IMR-90 (cell line): ENCODE results near the gene LMOD2. TPM values are rescaled to one million over a fixed set of nuclear protein-coding genes. Genes with fewer than 3 reads are reported as not detected.

Source experiments
- ATAC-seq: fragments of 200-7000 bp; cut with Tn5 transposase; 2 replicates; pipeline ENCODE4 v1.9.1; 2020; ENCODE audit warnings: low read depth, mild to moderate bottlenecking, moderate library complexity
- BruUV-seq: library from RNA; stranded (reverse); fragments of 400-500 nt; replicated peaks from 2 replicates; lab custom pipeline; 2021; lab: Mats Ljungman, UMichigan
- CTCF ChIA-PET: fragments of 300-600 bp; formaldehyde crosslinking; extraction: SDS; loops from one replicate; lab custom pipeline; 2021; ENCODE audit warnings: antibody characterized with exemption; lab: Yijun Ruan, JAX
- POLR2A ChIA-PET: fragments of 300-600 bp; sonication (Branson Sonifier 250); formaldehyde crosslinking; loops from one replicate; lab custom pipeline; 2022; ENCODE audit warnings: antibody characterized with exemption; ENCODE audit not compliant: unreplicated experiment; lab: Charles Lee
- DNase-seq: peaks from one replicate; pipeline ENCODE4 v3.0.0; 2013
- H2AFZ ChIP-seq: replicated peaks from 2 replicates; pipeline ENCODE3; 2013; ENCODE audit warnings: low read length, mild to moderate bottlenecking; ENCODE audit not compliant: poor library complexity
- H2AK5ac ChIP-seq: 2 replicates; pipeline ENCODE4 v1.6.1; 2013; ENCODE audit warnings: low read depth, low read length, inconsistent platforms
- H2AK9ac ChIP-seq: replicated peaks from 2 replicates; pipeline ENCODE3; 2013; ENCODE audit warnings: mild to moderate bottlenecking, low read depth, low read length, moderate library complexity; ENCODE audit not compliant: poor library complexity
- H2BK120ac ChIP-seq: 2 replicates; pipeline ENCODE4 v1.6.1; 2013; ENCODE audit warnings: low read depth, low read length, inconsistent platforms
- H2BK15ac ChIP-seq: 3 replicates; pipeline ENCODE4 v1.6.1; 2013; ENCODE audit warnings: low read depth, low read length, inconsistent platforms
- H2BK20ac ChIP-seq: 2 replicates; pipeline ENCODE4 v1.6.1; 2013; ENCODE audit warnings: low read depth, mild to moderate bottlenecking, inconsistent platforms, low read length, moderate library complexity
- H2BK5ac ChIP-seq: 2 replicates; pipeline ENCODE4 v1.6.1; 2013; ENCODE audit warnings: mild to moderate bottlenecking, low read depth, low read length, inconsistent platforms; ENCODE audit not compliant: poor library complexity, severe bottlenecking
- H3K14ac ChIP-seq: replicated peaks from 2 replicates; pipeline ENCODE4 v1.6.1; 2013; ENCODE audit warnings: low read depth, low read length, inconsistent platforms
- H3K18ac ChIP-seq: 2 replicates; pipeline ENCODE4 v1.6.1; 2013; ENCODE audit warnings: low read depth, low read length, control low read depth
- H3K23ac ChIP-seq: 2 replicates; pipeline ENCODE4 v1.6.1; 2013; ENCODE audit warnings: low read depth, low read length, inconsistent platforms
- H3K27ac ChIP-seq: 2 replicates; pipeline ENCODE4 v1.5.1; 2013; ENCODE audit warnings: mild to moderate bottlenecking, control low read depth, low read length; ENCODE audit not compliant: insufficient read depth
- H3K27me3 ChIP-seq: 2 replicates; pipeline ENCODE4 v1.6.1; 2013; ENCODE audit warnings: low read length; ENCODE audit not compliant: control insufficient read depth, insufficient read depth
- H3K36me3 ChIP-seq: 2 replicates; pipeline ENCODE4 v1.6.1; 2013; ENCODE audit warnings: low read length, mixed read lengths; ENCODE audit not compliant: control insufficient read depth, insufficient read depth
- H3K4ac ChIP-seq: 2 replicates; pipeline ENCODE4 v1.6.1; 2013; ENCODE audit warnings: low read depth, low read length, inconsistent platforms
- H3K4me1 ChIP-seq: 2 replicates; pipeline ENCODE4 v1.6.1; 2013; ENCODE audit warnings: low read length, mixed read lengths; ENCODE audit not compliant: control insufficient read depth, insufficient read depth
- H3K4me2 ChIP-seq: 2 replicates; pipeline ENCODE4 v1.6.1; 2013; ENCODE audit warnings: low read depth, mild to moderate bottlenecking, control low read depth, low read length, moderate library complexity
- H3K4me3 ChIP-seq: 2 replicates; pipeline ENCODE4 v1.5.1; 2013; ENCODE audit warnings: low read depth, mild to moderate bottlenecking, control low read depth, low read length, moderate library complexity; ENCODE audit not compliant: insufficient read depth
- H3K56ac ChIP-seq: 2 replicates; pipeline ENCODE4 v1.6.1; 2013; ENCODE audit warnings: low read length, inconsistent platforms; ENCODE audit not compliant: insufficient read depth; ENCODE audit errors: extremely low read depth
- H3K79me1 ChIP-seq, 2 experiments: 2 replicates each; pipeline ENCODE4 v1.6.1; 2013; ENCODE audit warnings: low read length in 2 of 2, inconsistent platforms in 1 of 2, low read depth in 1 of 2
- H3K9ac ChIP-seq: 2 replicates; pipeline ENCODE4 v1.6.1; 2013; ENCODE audit warnings: low read depth, low read length, control low read depth
- H3K9me1 ChIP-seq: 2 replicates; pipeline ENCODE4 v1.6.1; 2013; ENCODE audit warnings: low read length, inconsistent platforms; ENCODE audit not compliant: insufficient read depth
- H3K9me3 ChIP-seq: 2 replicates; pipeline ENCODE4 v1.6.1; 2013; ENCODE audit warnings: low read length; ENCODE audit not compliant: control insufficient read depth, insufficient read depth
- H4K20me1 ChIP-seq: 2 replicates; pipeline ENCODE4 v1.6.1; 2013; ENCODE audit warnings: low read length, inconsistent platforms; ENCODE audit not compliant: insufficient read depth
- H4K5ac ChIP-seq: 2 replicates; pipeline ENCODE4 v1.6.1; 2013; ENCODE audit warnings: mild to moderate bottlenecking, low read depth, low read length, control low read depth
- H4K8ac ChIP-seq, 2 experiments: 2 replicates each; pipeline ENCODE4 v1.6.1; 2013; ENCODE audit warnings: low read depth in 2 of 2, low read length in 2 of 2, control low read depth in 1 of 2, inconsistent platforms in 1 of 2
- H4K91ac ChIP-seq: 2 replicates; pipeline ENCODE4 v1.6.1; 2013; ENCODE audit warnings: low read depth, low read length, inconsistent platforms; ENCODE audit not compliant: insufficient read depth
- CHD1 ChIP-seq: IDR thresholded peaks from 2 replicates; pipeline ENCODE4 v1.6.1; 2012; ENCODE audit warnings: low read depth, low read length, improper control_type of control experiment
- MXI1 ChIP-seq: IDR thresholded peaks from 2 replicates; pipeline ENCODE4 v1.6.1; 2012; ENCODE audit warnings: low read depth, mild to moderate bottlenecking, low read length, moderate library complexity, borderline replicate concordance
- NFE2L2 ChIP-seq: fragments of 150-350 bp; IDR thresholded peaks from 2 replicates; pipeline ENCODE4 v1.6.1; 2016; ENCODE audit warnings: low read depth, mild to moderate bottlenecking, low read length
- RFX5 ChIP-seq: IDR thresholded peaks from 2 replicates; pipeline ENCODE4 v1.8.0; 2012; ENCODE audit warnings: low read depth, mild to moderate bottlenecking, low read length, moderate library complexity
- SMC3 ChIP-seq: fragments of 150-350 bp; IDR thresholded peaks from 2 replicates; pipeline ENCODE4 v1.6.1; 2016; ENCODE audit warnings: low read depth, mild to moderate bottlenecking, antibody characterized with exemption, low read length, moderate library complexity
- WGBS, 2 experiments: methylation state at CpG; one replicate each; pipeline versions ENCODE4 v1.1.5 to v1.1.7; 2013; ENCODE audit warnings: missing lambda C conversion rate in 2 of 2; ENCODE audit not compliant: insufficient read length in 1 of 2; ENCODE audit errors: extremely low coverage in 2 of 2; 5-methylcytosine and 5-hydroxymethylcytosine counted together
- dilution Hi-C: fragments of 300-500 bp; cut with HindIII; formaldehyde crosslinking; loops from one replicate; pipeline ENCODE4 v1.14.3; 2018; ENCODE audit warnings: low sequenced_read_pairs; ENCODE audit not compliant: unreplicated experiment
- in situ Hi-C: fragments of 300-500 bp; cut with MboI; formaldehyde crosslinking; loops from 3 replicates; pipeline ENCODE4 v1.14.3; 2019; ENCODE audit warnings: low sequenced_read_pairs, inconsistent platforms, mixed read lengths
- intact Hi-C: fragments of 100-400 bp; cut with micrococcal nuclease; formaldehyde crosslinking; loops from 2 replicates; pipeline ENCODE4 v1.10.0; 2022
- polyA plus RNA-seq, 3 experiments: library from polyadenylated mRNA; depleted of rRNA; stranded (reverse); fragments of >200 nt; gene quantifications; 2 replicates each; pipeline ENCODE4 v1.2.3, GENCODE V29; 2012; ENCODE audit warnings: low replicate concordance in 1 of 3
- total RNA-seq: library from RNA; depleted of rRNA; stranded (reverse); fragments of >200 nt; gene quantifications from 2 replicates; pipeline ENCODE4 v1.2.3, GENCODE V29; 2012

Gene LMOD2
- total and polyA plus RNA-seq, 2 of the 4 experiments (the other 2 are of a cell fraction): not detected

DNA sequence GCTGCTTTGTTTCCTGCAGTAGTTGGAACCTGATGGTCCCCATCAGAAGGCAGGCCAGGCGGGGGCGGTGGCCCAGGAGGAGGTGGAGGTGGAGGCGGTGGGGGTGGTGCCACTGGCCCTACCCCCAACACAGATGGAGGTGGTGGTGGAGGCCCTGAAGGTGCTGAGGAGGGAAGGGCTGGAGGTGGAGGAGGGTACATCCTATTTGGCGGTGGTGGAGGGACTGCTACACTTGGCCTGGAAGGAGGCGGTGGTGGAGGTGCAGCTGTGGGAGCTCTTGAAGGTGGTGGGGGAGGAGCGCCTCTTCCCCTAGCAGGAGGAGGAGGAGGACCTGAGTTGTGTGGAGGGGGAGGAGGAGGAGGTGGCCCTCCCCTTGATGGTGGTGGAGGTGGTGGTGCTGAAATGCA is 36.8 kb downstream of the LMOD2 start:
- Histone ChIP-seq H4K5ac (no peak overlapping the region), H4K8ac (no peak overlapping the region), H3K79me1 (peaks cover 2 to 3% of the 10 kb centered on the region in 2 experiments; a peak in 2 of 4 replicates), H2BK20ac (no peak overlapping the region), H3K23ac (no peak overlapping the region), H2AK5ac (no peak overlapping the region), H3K9ac (no peak overlapping the region), H3K4ac (no peak overlapping the region), H3K14ac (no peak overlapping the region), H2BK15ac (no peak overlapping the region), H3K27ac (no peak overlapping the region), H3K56ac (no peak overlapping the region), H3K27me3 (no peaks in the 10 kb centered on the region), H4K91ac (no peak overlapping the region), H3K9me3 (no peaks in the 10 kb centered on the region), H2AK9ac (no peak overlapping the region), H4K20me1 (no peaks in the 10 kb centered on the region), H3K36me3 (peaks cover 10% of the 10 kb centered on the region), H2BK5ac (no peak overlapping the region), H3K4me1 (no peaks in the 10 kb centered on the region), H3K4me3 (no peak overlapping the region), H3K9me1 (no peaks in the 10 kb centered on the region), H3K4me2 (no peak overlapping the region), H2BK120ac (no peak overlapping the region), H2AFZ (no peak overlapping the region), H3K18ac (no peak overlapping the region)
- in situ Hi-C loops (no loop called here), intact Hi-C loops (no loop called here), dilution Hi-C loops (no loop called here)
- no CpG with 5 or more reads among the region's 6 CpGs for WGBS, 2 experiments
- DNase-seq (no peak), ATAC-seq (no peak)
- ChIA-PET CTCF (interaction anchor here (1.0 kb wide), 1 partner anchor 9 kb away, joined by 4 read pairs; no protein-coding TSS in a partner anchor), POLR2A (no interaction called here)
- TF ChIP-seq NFE2L2 (no peak), MXI1 (no peak), RFX5 (no peak), SMC3 (no peak), CHD1 (no peak)
- no TSS peak for BruUV-seq
